Pancreas (tissue), 10 donors: Measurements from ENCODE around the gene COPS8. TPM values are rescaled to one million over a fixed set of nuclear protein-coding genes. Genes with fewer than 3 reads are reported as not detected.

ENCODE experiments used
- ATAC-seq, 4 donors: fragments of 200-7000 bp; cut with Tn5 transposase; one replicate each; pipeline versions ENCODE4 v1.8.0 to v1.9.1; 2020; ENCODE audit warnings: mild to moderate bottlenecking in 4 of 4, moderate library complexity in 4 of 4
- DNase-seq, 6 donors: peaks; one replicate each; pipeline ENCODE4 v3.0.0-alpha.2; 2020
- FAIRE-seq: peaks from 2 replicates; lab custom pipeline; 2012; peaks lifted over from hg19 to GRCh38; lab: Jason Lieb, UNC
- H3K27ac ChIP-seq, 4 donors: fragments of 200-600 bp; sonication (generic); 1 replicate in 3 of 4; 2 replicates in 1 of 4; pipeline versions ENCODE4 v1.5.0 to v1.8.0; 2020
- H3K27me3 ChIP-seq, 4 donors: fragments of 200-600 bp; one replicate each; pipeline ENCODE4 v1.8.0; 2021
- H3K36me3 ChIP-seq, 3 donors: fragments of 200-600 bp; sonication (generic) in 1 of 3; one replicate each; pipeline versions ENCODE4 v1.5.0 to v1.8.0; 2020 to 2021
- H3K4me1 ChIP-seq, 3 donors: fragments of 200-600 bp; one replicate each; pipeline ENCODE4 v1.8.0; 2021
- H3K4me3 ChIP-seq, 4 donors: fragments of 200-600 bp; sonication (generic) in 2 of 4; one replicate each; pipeline versions ENCODE4 v1.5.0 to v1.8.0; 2020 to 2021
- H3K9me3 ChIP-seq, 4 donors: fragments of 200-600 bp; one replicate each; pipeline ENCODE4 v1.8.0; 2021
- CTCF ChIP-seq, 4 donors: fragments of 200-600 bp; sonication (generic) in 3 of 4; IDR thresholded peaks; one replicate each; pipeline versions ENCODE4 v1.5.0 to v1.8.0; 2021; ENCODE audit warnings: antibody characterized with exemption in 4 of 4
- WGBS, 2 donors: extraction: QIAGEN DNeasy Blood & Tissue Kit; methylation state at CpG; one replicate each; pipeline ENCODE4 v1.1.7; 2013; 5-methylcytosine and 5-hydroxymethylcytosine counted together
- intact Hi-C, 3 donors: fragments of 100-400 bp; cut with DNase I; formaldehyde crosslinking; loops; one replicate each; pipeline versions ENCODE4 v1.11.1 to v1.14.2; 2022
- polyA plus RNA-seq, 2 donors: library from polyadenylated mRNA; stranded (reverse); fragments of 200-250 nt; gene quantifications; one replicate each; pipeline ENCODE4 v1.2.3, GENCODE V29; 2013
- total RNA-seq, 6 donors: library from RNA; stranded (reverse); fragmentation: NEBNext Ultra II Directional in 4 of 6; extraction: Animal tissue kit (Norgen Biotek cat#: 25700) in 4 of 6; gene quantifications; one replicate each; pipeline versions ENCODE4 v1.2.1 to v1.2.4, GENCODE V29; 2021 to 2023
- donor health status: healthy with polysubstance abuse.
- donor health status: DM: no; HTN: no; CAD: no; lungs with moderate emphysema.
- donor health status: DM: no; HTN: no; CAD: no.
- donor health status: control.
- donor health status: control.
- donor health status: Bipolar disorder and iron deficiency.
- donor health status: DM: yes; HTN: yes; CAD: no.
- donor health status: DM: no; HTN: no; CAD: no.
- donor health status: DM: no; HTN: no; CAD: no.
- donor health status: DM: yes; HTN: yes; CAD: no.

Gene COPS8
- total and polyA plus RNA-seq, 8 donors: 7.9 to 24.1 (median 12.8) TPM

GRCh38 chr2:237148624-237149023, 62.9 kb downstream of the COPS8 start:
- no peaks in the 10 kb centered on the region for H3K27me3 ChIP-seq
- FAIRE-seq (no peak), DNase-seq (no peak), ATAC-seq (no peak)
- 89 to 92% methylated on average over 4 of the region's 4 CpGs for WGBS, 2 donors
- H3K36me3 ChIP-seq: no peaks in the 10 kb centered on the region
- TF ChIP-seq CTCF (IDR thresholded peaks at IDR 0.05): no peak
- H3K27ac ChIP-seq: no peak overlapping the region
- H3K9me3 ChIP-seq: no peaks in the 10 kb centered on the region
- H3K4me3 ChIP-seq: no peak overlapping the region
- no peaks in the 10 kb centered on the region for H3K4me1 ChIP-seq
- intact Hi-C loops: no loop called here

- H3K4me3 ChIP-seq: no peak overlapping the region
- intact Hi-C loops: no loop called here
- H3K27ac ChIP-seq: no peak overlapping the region
- no peak for DNase-seq
- no peak for FAIRE-seq
- ATAC-seq: no peak
- no peaks in the 10 kb centered on the region for H3K36me3 ChIP-seq
- WGBS, 2 donors: 65 to 70% methylated on average over 4 of the region's 4 CpGs
- no peaks in the 10 kb centered on the region for H3K27me3 ChIP-seq
- TF ChIP-seq CTCF (IDR thresholded peaks at IDR 0.05): no peak
- no peaks in the 10 kb centered on the region for H3K4me1 ChIP-seq
- H3K9me3 ChIP-seq: no peaks in the 10 kb centered on the region
These were observed 63.7 kb downstream of the COPS8 start for GRCh38 chr2:237149425-237149824.
